Frontal cortex (tissue), 4 donors: ENCODE data around the gene VAMP2. TPM values are rescaled to one million over a fixed set of nuclear protein-coding genes. Genes with fewer than 3 reads are reported as not detected.

Source experiments
- DNase-seq, 2 donors: peaks; one replicate each; pipeline ENCODE4 v3.0.0; 2012; ENCODE audit warnings: low spot score in 2 of 2
- FAIRE-seq: peaks from 2 replicates; lab custom pipeline; 2012; peaks lifted over from hg19 to GRCh38; lab: Jason Lieb, UNC
- total RNA-seq: library from RNA; depleted of rRNA; stranded (reverse); fragments of >200 nt; gene quantifications from one replicate; pipeline ENCODE4 v1.2.3, GENCODE V29; 2014
- donor health status: control.
- donor health status: control.
- donor health status: control.

VAMP2 gene
- total RNA-seq, 1 donor from 2014 or later = 23.6 TPM

- DNase-seq (no peak), FAIRE-seq (no peak)
These were observed 46.0 kb downstream of the VAMP2 start for GRCh38 chr17:8116776-8117175.

DNA sequence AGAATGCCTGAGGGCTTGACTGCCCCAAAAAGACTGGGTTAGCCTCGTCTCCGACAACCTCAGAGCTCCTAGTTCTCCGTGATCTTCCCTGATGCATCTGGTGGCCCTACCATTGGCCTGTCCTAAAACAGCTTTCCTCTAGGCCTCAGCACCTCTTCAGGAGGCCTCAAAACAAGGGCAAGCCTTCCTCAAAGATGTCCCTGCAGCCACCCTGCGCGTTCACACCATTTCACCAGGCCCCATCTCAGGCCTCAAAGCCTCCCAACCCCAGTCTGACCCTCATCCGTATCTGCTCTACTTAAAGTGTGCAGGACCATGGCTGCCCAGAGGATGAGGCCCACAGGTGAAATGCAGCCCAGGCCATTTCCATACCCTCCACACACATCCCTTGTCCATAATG, 51.8 kb downstream of the VAMP2 start:
- DNase-seq = no peak
- no peak for FAIRE-seq

DNA sequence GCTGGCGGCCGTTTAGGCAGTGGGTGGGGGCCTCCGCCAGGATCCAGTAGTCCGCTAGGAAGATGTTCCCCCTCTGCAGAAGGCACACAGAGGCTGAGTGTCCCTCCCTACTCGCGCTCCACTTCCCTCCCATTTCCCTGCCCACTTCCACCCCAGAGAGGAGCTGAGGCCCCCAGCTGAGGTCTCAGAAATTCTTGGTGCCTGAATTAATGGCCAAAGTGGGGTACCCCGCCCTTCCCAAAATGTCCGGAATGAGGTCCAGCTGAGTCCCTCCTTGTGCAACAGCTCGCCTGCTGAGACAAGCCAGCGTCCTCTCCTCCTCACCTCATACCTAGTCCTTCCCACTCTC, 52.3 kb downstream of the VAMP2 start:
- FAIRE-seq = no peak
- no peak for DNase-seq

- DNase-seq (peak; percentile 46 to 69), FAIRE-seq (no peak)
These were observed 52.9 kb downstream of the VAMP2 start for GRCh38 chr17:8109661-8110455.

Other genes with a start within 250 kb of the VAMP2 start
- gene RNF227, start 246.7 kb downstream of the VAMP2 start, total RNA-seq = 8.2 TPM
- gene KCNAB3, start 233.1 kb downstream of the VAMP2 start, total RNA-seq = 1.2 TPM
- 14.3 TPM for gene TRAPPC1, start 231.0 kb downstream of the VAMP2 start, total RNA-seq
- 25.3 TPM for gene CNTROB, start 230.7 kb downstream of the VAMP2 start, total RNA-seq
- under 0.01 TPM for gene GUCY2D, start 160.3 kb downstream of the VAMP2 start, total RNA-seq
- gene ALOX15B, start 123.9 kb downstream of the VAMP2 start, total RNA-seq = under 0.01 TPM
- not detected for gene ALOX12B, start 75.2 kb downstream of the VAMP2 start, total RNA-seq
- 0.82 TPM for gene ALOXE3, start 44.4 kb downstream of the VAMP2 start, total RNA-seq
- 1.2 TPM for gene HES7, start 38.8 kb downstream of the VAMP2 start, total RNA-seq
- 6.5 TPM for gene PER1, start 10.5 kb downstream of the VAMP2 start, total RNA-seq
- 23.6 TPM for gene TMEM107, start 13.4 kb upstream of the VAMP2 start, total RNA-seq
- gene BORCS6, start 27.2 kb upstream of the VAMP2 start, total RNA-seq = 7.7 TPM
- gene AURKB, start 47.6 kb upstream of the VAMP2 start, total RNA-seq = 3.7 TPM
- 9.8 TPM for gene CTC1, start 85.1 kb upstream of the VAMP2 start, total RNA-seq
- 22.8 TPM for gene PFAS, start 86.3 kb upstream of the VAMP2 start, total RNA-seq
- gene RANGRF, start 125.7 kb upstream of the VAMP2 start, total RNA-seq = 6.1 TPM
- 1.2 TPM for gene SLC25A35, start 132.5 kb upstream of the VAMP2 start, total RNA-seq
- 0.41 TPM for gene ARHGEF15, start 147.3 kb upstream of the VAMP2 start, total RNA-seq
- gene ODF4, start 176.9 kb upstream of the VAMP2 start, total RNA-seq = not detected
- 4,449 TPM for gene RPL26, start 220.2 kb upstream of the VAMP2 start, total RNA-seq
- gene RNF222, start 234.9 kb upstream of the VAMP2 start, total RNA-seq = not detected